BJ (cell line): ENCODE measurements around the gene ENO2. TPM values are rescaled to one million over a fixed set of nuclear protein-coding genes. Genes with fewer than 3 reads are reported as not detected.
A peak's percentile ranks its signal among the peaks of the same experiment; 100 is the strongest.

Experiments
- CTCF ChIA-PET: fragments of 350-600 bp; formaldehyde crosslinking; extraction: SDS; loops from one replicate; lab custom pipeline; 2021; ENCODE audit warnings: antibody characterized with exemption, inconsistent platforms; lab: Yijun Ruan, JAX
- POLR2A ChIA-PET: fragments of 300-600 bp; sonication (Branson Sonifier 250); formaldehyde crosslinking; extraction: SDS; loops from one replicate; lab custom pipeline; 2021; ENCODE audit warnings: antibody characterized with exemption; lab: Charles Lee
- DNase-seq: peaks from one replicate; pipeline ENCODE4 v3.0.0-alpha.2; 2011; ENCODE audit warnings: low read depth
- H3K27me3 ChIP-seq: 2 replicates; pipeline ENCODE4 v1.6.0; 2011; ENCODE audit warnings: low read length; ENCODE audit not compliant: control insufficient read depth, insufficient read depth
- H3K36me3 ChIP-seq: 2 replicates; pipeline ENCODE4 v1.5.1; 2011; ENCODE audit warnings: low read length; ENCODE audit not compliant: control insufficient read depth, insufficient read depth
- H3K4me3 ChIP-seq: 2 replicates; pipeline ENCODE4 v1.5.1; 2011; ENCODE audit warnings: low read depth, mild to moderate bottlenecking, control low read depth, low read length
- polyA plus RNA-seq: library from polyadenylated mRNA; depleted of rRNA; stranded (reverse); fragments of >200 nt; gene quantifications from 2 replicates; pipeline ENCODE4 v1.2.3, GENCODE V29; 2011
- TF ChIP-seq, protein P1 (sequence below): IDR thresholded peaks from 2 replicates; pipeline ENCODE4 v1.5.1; 2011; ENCODE audit warnings: low read depth, mild to moderate bottlenecking, control low read depth, inconsistent platforms, low read length, moderate library complexity; ENCODE audit not compliant: insufficient read depth

Gene ENO2
- polyA plus RNA-seq, 1 experiment: 29.7 TPM

DNA sequence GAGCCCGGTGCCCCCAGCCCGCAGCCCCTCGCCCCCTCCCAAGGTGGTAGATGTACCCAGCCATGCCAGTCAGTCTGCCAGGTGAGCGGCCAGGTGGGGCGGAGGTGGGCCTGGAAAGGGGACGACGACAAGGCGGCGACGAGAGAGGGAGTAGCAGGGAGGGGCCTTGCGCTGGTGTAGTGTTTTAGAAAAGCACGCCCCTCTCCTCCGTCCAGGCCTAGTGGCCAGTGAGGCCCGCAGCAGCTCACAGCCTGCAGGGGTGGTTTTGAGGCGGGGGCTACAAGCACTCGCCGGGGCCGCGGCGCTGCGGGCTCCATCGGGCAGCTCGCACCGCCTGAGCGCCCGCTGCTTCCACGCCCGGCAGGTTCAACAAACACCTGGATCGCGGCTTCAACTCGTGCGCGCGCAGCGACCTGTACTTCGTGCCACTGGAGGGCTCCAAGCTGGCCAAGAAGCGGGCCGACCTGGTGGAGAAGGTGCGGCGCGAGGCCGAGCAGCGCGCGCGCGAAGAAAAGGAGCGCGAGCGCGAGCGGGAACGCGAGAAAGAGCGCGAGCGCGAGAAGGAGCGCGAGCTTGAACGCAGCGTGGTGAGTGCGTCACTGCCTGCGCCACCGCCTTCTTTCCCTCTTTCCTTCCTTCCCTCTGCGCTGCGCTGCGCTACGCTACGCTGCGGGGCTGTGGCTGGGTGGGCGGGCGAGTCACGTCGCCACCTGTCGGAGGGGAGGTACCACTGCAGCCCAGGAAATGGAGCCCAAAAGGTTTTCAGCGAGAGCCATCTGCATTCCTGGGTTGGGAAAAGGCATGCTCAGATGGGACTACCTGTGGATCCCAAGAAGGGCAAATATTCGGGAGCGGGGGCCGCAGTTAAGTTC, 23.3 kb downstream of the ENO2 start:
- ChIA-PET POLR2A (interaction anchor here (0.6 to 1.0 kb wide), 4 partner anchors 9 to 65 kb away, joined by 3 to 6 read pairs (median 4); partner anchors contain the start of gene SPSB2), CTCF (interaction anchor here (0.5 to 10.0 kb wide), 22 partner anchors 9 to 188 kb away, joined by 3 to 129 read pairs (median 4); partner anchors contain the start of genes ATN1, C1RL, C1S and ENO2)
- no peaks in the 10 kb centered on the region for H3K27me3 ChIP-seq
- TF ChIP-seq, protein P1, sequence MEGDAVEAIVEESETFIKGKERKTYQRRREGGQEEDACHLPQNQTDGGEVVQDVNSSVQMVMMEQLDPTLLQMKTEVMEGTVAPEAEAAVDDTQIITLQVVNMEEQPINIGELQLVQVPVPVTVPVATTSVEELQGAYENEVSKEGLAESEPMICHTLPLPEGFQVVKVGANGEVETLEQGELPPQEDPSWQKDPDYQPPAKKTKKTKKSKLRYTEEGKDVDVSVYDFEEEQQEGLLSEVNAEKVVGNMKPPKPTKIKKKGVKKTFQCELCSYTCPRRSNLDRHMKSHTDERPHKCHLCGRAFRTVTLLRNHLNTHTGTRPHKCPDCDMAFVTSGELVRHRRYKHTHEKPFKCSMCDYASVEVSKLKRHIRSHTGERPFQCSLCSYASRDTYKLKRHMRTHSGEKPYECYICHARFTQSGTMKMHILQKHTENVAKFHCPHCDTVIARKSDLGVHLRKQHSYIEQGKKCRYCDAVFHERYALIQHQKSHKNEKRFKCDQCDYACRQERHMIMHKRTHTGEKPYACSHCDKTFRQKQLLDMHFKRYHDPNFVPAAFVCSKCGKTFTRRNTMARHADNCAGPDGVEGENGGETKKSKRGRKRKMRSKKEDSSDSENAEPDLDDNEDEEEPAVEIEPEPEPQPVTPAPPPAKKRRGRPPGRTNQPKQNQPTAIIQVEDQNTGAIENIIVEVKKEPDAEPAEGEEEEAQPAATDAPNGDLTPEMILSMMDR: peak; percentile 97
- H3K4me3 ChIP-seq: peak overlapping the region; percentile 60
- H3K36me3 ChIP-seq: peaks cover 47% of the 10 kb centered on the region
- peak; percentile 48 for DNase-seq

GRCh38 chr12:6938353-6939190, 24.2 kb downstream of the ENO2 start:
- Histone ChIP-seq H3K27me3 (no peaks in the 10 kb centered on the region), H3K4me3 (peak overlapping the region; percentile 60; the same call in 1 of the 2 replicates), H3K36me3 (peaks cover 47% of the 10 kb centered on the region)
- DNase-seq: no peak
- TF ChIP-seq, protein P1: no peak
- ChIA-PET POLR2A (interaction anchor here (0.6 to 1.0 kb wide), 3 partner anchors 10 to 66 kb away, joined by 3 to 6 read pairs (median 5); partner anchors contain the start of gene SPSB2), CTCF (interaction anchor here (0.6 to 10.0 kb wide), 17 partner anchors 8 to 187 kb away, joined by 3 to 129 read pairs (median 5); partner anchors contain the start of genes ATN1, C1RL, C1S and ENO2)

GRCh38 chr12:6939191-6939540, 24.8 kb downstream of the ENO2 start:
- DNase-seq: no peak
- TF ChIP-seq, protein P1: no peak
- Histone ChIP-seq H3K27me3 (no peaks in the 10 kb centered on the region), H3K36me3 (peaks cover 44% of the 10 kb centered on the region), H3K4me3 (no peak overlapping the region)
- ChIA-PET POLR2A (no interaction called here), CTCF (interaction anchor here (1.2 to 10.0 kb wide), 11 partner anchors 15 to 186 kb away, joined by 3 to 129 read pairs (median 5); partner anchors contain the start of genes C1RL, ENO2, MLF2 and SPSB2)

DNA sequence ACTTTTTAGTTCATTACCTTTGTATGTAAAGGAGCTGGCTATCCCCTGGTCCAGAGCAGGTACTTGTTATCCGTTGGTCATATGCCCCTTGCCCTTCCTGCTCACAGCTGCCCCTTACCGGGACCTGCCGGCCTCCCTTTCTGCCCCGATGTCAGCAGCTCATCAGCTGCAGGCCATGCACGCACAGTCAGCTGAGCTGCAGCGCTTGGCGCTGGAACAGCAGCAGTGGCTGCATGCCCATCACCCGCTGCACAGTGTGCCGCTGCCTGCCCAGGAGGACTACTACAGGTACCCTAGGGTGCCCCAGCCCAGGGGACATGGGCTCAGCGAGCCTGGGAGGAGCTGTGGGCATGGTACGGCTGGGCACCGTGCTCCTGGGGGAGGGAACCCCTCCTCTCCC, 26.9 kb downstream of the ENO2 start:
- Histone ChIP-seq H3K4me3 (no peak overlapping the region), H3K27me3 (no peaks in the 10 kb centered on the region), H3K36me3 (peaks cover 31% of the 10 kb centered on the region)
- TF ChIP-seq, protein P1: no peak
- ChIA-PET CTCF (interaction anchor here (1.4 to 10.0 kb wide), 4 partner anchors 17 to 69 kb away, joined by 5 to 129 read pairs (median 14); partner anchors contain the start of gene SPSB2), POLR2A (no interaction called here)
- no peak for DNase-seq
